Panc1 (cell line): ENCODE results near the gene BEX4.

Experiments
- CTCF ChIP-seq: fragments of 450-650 bp; IDR thresholded peaks from 2 replicates; pipeline ENCODE4 v1.5.1; 2017; ENCODE audit warnings: mild to moderate bottlenecking
- POLR2AphosphoS5 ChIP-seq: IDR thresholded peaks from 2 replicates; pipeline ENCODE4 v1.6.1; 2012; ENCODE audit warnings: mild to moderate bottlenecking, low read depth, low read length, moderate library complexity
- REST ChIP-seq, 2 experiments: IDR thresholded peaks; 2 replicates each; pipeline ENCODE4 v1.6.1; 2011 to 2012; ENCODE audit warnings: low read depth in 2 of 2, control low read depth in 1 of 2, low read length in 1 of 2, mild to moderate bottlenecking in 1 of 2, moderate library complexity in 1 of 2; ENCODE audit not compliant: insufficient read depth in 1 of 2
- TCF7L2 ChIP-seq: IDR thresholded peaks from 2 replicates; pipeline ENCODE4 v1.6.1; 2011; ENCODE audit warnings: mild to moderate bottlenecking, low read depth, low read length, inconsistent platforms

- TF ChIP-seq CTCF (no peak), TCF7L2 (no peak), POLR2AphosphoS5 (no peak), REST (IDR thresholded peaks at IDR 0.05; ENCODE audit: insufficient read depth in 1 of 2, low read depth in 2 of 2, low read length in 1 of 2) (no peak)
Observed at GRCh38 chrX:103249805-103250204, 34.9 kb downstream of the BEX4 start.
